H1 (cell line): ENCODE results near the gene LTB4R. TPM values are rescaled to one million over a fixed set of nuclear protein-coding genes. Genes with fewer than 3 reads are reported as not detected.
A peak's percentile ranks its signal among the peaks of the same experiment; 100 is the strongest.

Experiments used
- CTCF ChIA-PET: fragments of 300-600 bp; sonication (Branson Sonifier 250); formaldehyde crosslinking; loops from one replicate; lab custom pipeline; 2021; ENCODE audit not compliant: partially characterized antibody; lab: Charles Lee
- POLR2A ChIA-PET: fragments of 300-600 bp; sonication (Branson Sonifier 250); formaldehyde crosslinking; loops from one replicate; lab custom pipeline; 2021; ENCODE audit warnings: inconsistent platforms; ENCODE audit not compliant: partially characterized antibody; lab: Charles Lee
- DNase-seq, 2 experiments: peaks; one replicate each; pipeline versions ENCODE4 v3.0.0 to v3.0.0-alpha.2; 2010 to 2022; ENCODE audit warnings: low spot score in 2 of 2, low read depth in 1 of 2, mixed read lengths in 1 of 2
- FAIRE-seq: peaks from 2 replicates; lab custom pipeline; 2011; peaks lifted over from hg19 to GRCh38; lab: Jason Lieb, UNC
- H2AFZ ChIP-seq: 2 replicates; pipeline ENCODE4 v1.8.1; 2012; ENCODE audit warnings: low read length, inconsistent platforms
- H2AK5ac ChIP-seq: 2 replicates; pipeline ENCODE4 v1.6.1; 2013; ENCODE audit warnings: low read depth, low read length
- H2BK120ac ChIP-seq: replicated peaks from 2 replicates; pipeline ENCODE3; 2013; ENCODE audit warnings: low read depth, low read length, inconsistent platforms
- H2BK12ac ChIP-seq: 2 replicates; pipeline ENCODE4 v1.6.1; 2013; ENCODE audit warnings: low read depth, low read length
- H2BK15ac ChIP-seq: 2 replicates; pipeline ENCODE4 v1.6.1; 2013; ENCODE audit warnings: low read length
- H2BK20ac ChIP-seq: 2 replicates; pipeline ENCODE4 v1.6.1; 2013; ENCODE audit warnings: low read length
- H2BK5ac ChIP-seq: 2 replicates; pipeline ENCODE4 v1.6.1; 2013; ENCODE audit warnings: low read depth, low read length
- H3K14ac ChIP-seq: 2 replicates; pipeline ENCODE4 v1.6.1; 2013; ENCODE audit warnings: inconsistent platforms; ENCODE audit not compliant: insufficient read length
- H3K18ac ChIP-seq: 2 replicates; pipeline ENCODE4 v1.6.1; 2013; ENCODE audit warnings: low read length; ENCODE audit errors: extremely low read depth
- H3K23ac ChIP-seq: 2 replicates; pipeline ENCODE4 v1.6.1; 2013; ENCODE audit warnings: inconsistent platforms; ENCODE audit not compliant: insufficient read length
- H3K23me2 ChIP-seq: 2 replicates; pipeline ENCODE4 v1.6.1; 2013; ENCODE audit warnings: low read depth, low read length
- H3K27ac ChIP-seq: 2 replicates; pipeline ENCODE4 v1.6.1; 2011; ENCODE audit warnings: low read depth, low read length, inconsistent platforms
- H3K27me3 ChIP-seq, 4 experiments: replicated peaks in 1 of 4; 1 replicate in 1 of 4; 2 replicates in 3 of 4; pipeline versions ENCODE4 v1.6.1 to v1.8.1; 2011 to 2013; ENCODE audit warnings: low read length in 3 of 4, mild to moderate bottlenecking in 3 of 4, inconsistent platforms in 2 of 4, mixed read lengths in 2 of 4, moderate library complexity in 1 of 4; ENCODE audit not compliant: control insufficient read depth in 3 of 4, insufficient read depth in 3 of 4; ENCODE audit errors: extremely low read depth in 1 of 4
- H3K36me3 ChIP-seq, 4 experiments: 2 replicates each; pipeline versions ENCODE4 v1.6.1 to v1.8.1; 2011 to 2013; ENCODE audit warnings: mild to moderate bottlenecking in 4 of 4, low read length in 3 of 4, moderate library complexity in 2 of 4, control low read depth in 1 of 4, inconsistent platforms in 1 of 4; ENCODE audit not compliant: insufficient read depth in 4 of 4, control insufficient read depth in 2 of 4
- H3K4ac ChIP-seq: replicated peaks from 2 replicates; pipeline ENCODE3; 2013; ENCODE audit warnings: low read length, low read depth, mixed read lengths, inconsistent platforms; ENCODE audit not compliant: insufficient read length
- H3K4me1 ChIP-seq, 4 experiments: replicated peaks in 1 of 4; 1 replicate in 1 of 4; 2 replicates in 3 of 4; pipeline versions ENCODE4 v1.6.1 to v1.8.1; 2011 to 2013; ENCODE audit warnings: low read length in 3 of 4, inconsistent platforms in 2 of 4, mixed read lengths in 1 of 4; ENCODE audit not compliant: insufficient read depth in 4 of 4, control insufficient read depth in 3 of 4
- H3K4me2 ChIP-seq, 2 experiments: 2 replicates each; pipeline versions ENCODE4 v1.6.1 to v1.8.1; 2011 to 2013; ENCODE audit warnings: low read depth in 2 of 2, low read length in 2 of 2, control low read depth in 1 of 2, inconsistent platforms in 1 of 2, mild to moderate bottlenecking in 1 of 2; ENCODE audit not compliant: insufficient read depth in 1 of 2
- H3K4me3 ChIP-seq, 4 experiments: fragments of 200-600, 300-600 bp in 1 of 4; sonication (generic), shearing (Covaris generic), sonication (Bioruptor Twin) in 1 of 4; 2 replicates each; pipeline versions ENCODE4 v1.5.1 to v1.8.1; 2011 to 2016; ENCODE audit warnings: low read length in 4 of 4, low read depth in 3 of 4, control low read depth in 2 of 4, inconsistent platforms in 2 of 4, mild to moderate bottlenecking in 2 of 4, mixed read lengths in 1 of 4, moderate library complexity in 1 of 4; ENCODE audit not compliant: insufficient read depth in 2 of 4; ENCODE audit errors: extremely low read depth in 1 of 4
- H3K56ac ChIP-seq: replicated peaks from 2 replicates; pipeline ENCODE3; 2013; ENCODE audit warnings: low read depth, mild to moderate bottlenecking, mixed read lengths, low read length, inconsistent platforms; ENCODE audit not compliant: insufficient read length
- H3K79me1 ChIP-seq: 2 replicates; pipeline ENCODE4 v1.6.1; 2013; ENCODE audit warnings: low read depth, low read length, control low read depth
- H3K79me2 ChIP-seq, 2 experiments: 2 replicates each; pipeline versions ENCODE4 v1.6.1 to v1.8.1; 2012 to 2013; ENCODE audit warnings: low read length in 2 of 2, mild to moderate bottlenecking in 2 of 2, inconsistent platforms in 1 of 2; ENCODE audit not compliant: insufficient read depth in 2 of 2, control insufficient read depth in 1 of 2
- H3K9ac ChIP-seq, 4 experiments: replicated peaks in 1 of 4; 1 replicate in 1 of 4; 2 replicates in 3 of 4; pipeline versions ENCODE4 v1.6.1 to v1.8.1; 2011 to 2013; ENCODE audit warnings: low read depth in 3 of 4, low read length in 3 of 4, control low read depth in 2 of 4, mild to moderate bottlenecking in 2 of 4, moderate library complexity in 2 of 4, inconsistent platforms in 1 of 4; ENCODE audit errors: extremely low read depth in 1 of 4
- H3K9me3 ChIP-seq, 2 experiments: 2 replicates each; pipeline versions ENCODE4 v1.6.1 to v1.8.1; 2012 to 2013; ENCODE audit warnings: mild to moderate bottlenecking in 2 of 2, moderate library complexity in 2 of 2, control low read depth in 1 of 2, inconsistent platforms in 1 of 2, low read depth in 1 of 2, low read length in 1 of 2, mixed read lengths in 1 of 2; ENCODE audit not compliant: insufficient read depth in 2 of 2
- H4K20me1 ChIP-seq, 2 experiments: replicated peaks in 1 of 2; 2 replicates each; pipeline versions ENCODE3 to v1.8.1; 2011 to 2013; ENCODE audit warnings: inconsistent platforms in 2 of 2, low read length in 2 of 2, mild to moderate bottlenecking in 1 of 2; ENCODE audit not compliant: insufficient read depth in 2 of 2, control insufficient read depth in 1 of 2
- H4K5ac ChIP-seq: 2 replicates; pipeline ENCODE4 v1.6.1; 2013; ENCODE audit warnings: low read length, low read depth, mixed read lengths, inconsistent platforms; ENCODE audit not compliant: insufficient read length
- H4K8ac ChIP-seq: 2 replicates; pipeline ENCODE4 v1.8.0; 2013; ENCODE audit warnings: mild to moderate bottlenecking, moderate library complexity, low read length, inconsistent platforms; ENCODE audit not compliant: insufficient read depth; ENCODE audit errors: extremely low read depth
- H4K91ac ChIP-seq: replicated peaks from 2 replicates; pipeline ENCODE3; 2013; ENCODE audit warnings: low read length, mixed read lengths, inconsistent platforms; ENCODE audit not compliant: insufficient read length
- CHD2 ChIP-seq: IDR thresholded peaks from 2 replicates; pipeline ENCODE4 v1.6.1; 2012; ENCODE audit warnings: low read length, improper control_type of control experiment
- FOSL1 ChIP-seq: IDR thresholded peaks from 2 replicates; pipeline ENCODE4 v1.6.1; 2011; ENCODE audit warnings: mild to moderate bottlenecking, low read depth, low read length, moderate library complexity; ENCODE audit not compliant: insufficient read depth
- TAF1 ChIP-seq: IDR thresholded peaks from 2 replicates; pipeline ENCODE4 v1.6.1; 2011; ENCODE audit warnings: mild to moderate bottlenecking, low read depth, low read length
- TBP ChIP-seq: IDR thresholded peaks from 2 replicates; pipeline ENCODE4 v1.6.1; 2011; ENCODE audit warnings: low read depth, low read length, improper control_type of control experiment
- WGBS, 2 experiments: shearing (Covaris generic) in 1 of 2; methylation state at CpG; one replicate each; pipeline versions ENCODE4 v1.1.6 to v1.1.7; 2013 to 2015; ENCODE audit warnings: low lambda C conversion rate in 2 of 2, mixed read lengths in 2 of 2, inconsistent platforms in 1 of 2, low coverage in 1 of 2, missing lambda C conversion rate in 1 of 2; ENCODE audit not compliant: insufficient replicate concordance in 2 of 2, insufficient coverage in 1 of 2, insufficient read length in 1 of 2; ENCODE audit errors: extremely low coverage in 1 of 2, missing lambda C conversion rate in 1 of 2; 5-methylcytosine and 5-hydroxymethylcytosine counted together
- polyA plus RNA-seq, 7 experiments: library from polyadenylated mRNA; depleted of rRNA in 3 of 7; stranded (reverse) in 5 of 7; unstranded in 2 of 7; fragments of >200 nt in 5 of 7; fragments of 200-250 nt in 2 of 7; gene quantifications; 1 replicate in 5 of 7; 2 replicates in 1 of 7; 4 replicates in 1 of 7; pipeline versions ENCODE4 v1.2.1 to v1.2.3, GENCODE V29; 2011 to 2013; ENCODE audit warnings: missing spikeins in 2 of 7, mixed read lengths in 2 of 7
- total RNA-seq: library from RNA; stranded (reverse); fragmentation: NEBNext Ultra II Directional; extraction: Animal tissue kit (Norgen Biotek cat#: 25700); gene quantifications from 2 replicates; pipeline ENCODE4 v1.2.1, GENCODE V29; 2021
- TF ChIP-seq, protein P1 (sequence below): IDR thresholded peaks from 2 replicates; pipeline ENCODE4 v1.6.1; 2012; ENCODE audit warnings: inconsistent platforms

Gene LTB4R
- total and polyA plus RNA-seq, 2 of the 8 experiments (the other 6 are each of a cell fraction or from before 2014, with no cell fraction given): 4.1 to 6.7 TPM

DNA sequence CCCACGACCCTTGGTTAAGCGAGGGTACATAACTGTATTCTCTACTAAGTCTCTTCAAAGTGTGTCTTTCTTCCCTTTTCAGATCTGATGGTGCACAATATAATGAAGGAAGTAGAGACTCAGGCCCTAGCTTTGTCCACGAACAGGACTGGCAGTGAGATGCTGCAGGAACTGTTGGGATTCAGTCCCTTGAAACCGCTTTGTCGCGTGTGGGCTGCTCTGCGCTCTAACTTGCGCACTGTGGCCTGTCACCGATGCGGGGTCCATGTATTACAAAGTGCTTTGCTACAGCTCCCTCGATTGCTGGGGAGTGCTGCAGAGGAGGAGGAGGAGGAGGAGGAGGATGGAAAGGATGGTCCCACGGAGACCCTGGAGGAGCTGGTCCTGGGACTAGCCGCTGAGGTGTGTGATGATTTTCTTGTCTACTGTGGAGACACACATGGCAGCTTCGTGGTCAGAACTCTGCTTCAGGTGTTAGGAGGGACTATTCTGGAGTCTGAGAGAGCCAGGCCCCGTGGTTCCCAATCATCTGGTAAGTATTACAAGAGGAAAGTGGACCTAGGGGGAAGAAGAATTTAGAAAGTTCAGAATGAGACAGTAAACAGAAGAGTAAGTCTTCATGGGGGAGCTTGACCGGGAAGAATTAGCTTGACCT is 10.8 kb upstream of the LTB4R start:
- Histone ChIP-seq H4K91ac (no peak overlapping the region), H3K36me3 (peaks cover 21 to 36% (median 33%) of the 10 kb centered on the region in 4 experiments), H3K4me2 (peak overlapping the region; percentile 77 to 85), H4K20me1 (no peaks in the 10 kb centered on the region), H3K9me3 (no peaks in the 10 kb centered on the region; a peak in 1 of 4 replicates), H4K5ac (no peak overlapping the region), H2BK120ac (no peak overlapping the region), H2BK12ac (no peak overlapping the region), H3K56ac (no peak overlapping the region), H3K4me3 (peak overlapping the region; percentile 76 to 91 (median 88)), H4K8ac (no peak overlapping the region), H3K79me1 (peaks cover 5% of the 10 kb centered on the region; the same call in 1 of the 2 replicates), H3K79me2 (peaks cover 4 to 13% of the 10 kb centered on the region in 2 experiments; a peak in 2 of 4 replicates), H2BK15ac (no peak overlapping the region), H2AFZ (no peak overlapping the region; the same call in 1 of the 2 replicates), H3K23me2 (peaks cover 4% of the 10 kb centered on the region; the same call in 1 of the 2 replicates), H2BK5ac (no peak overlapping the region), H3K14ac (no peak overlapping the region), H3K18ac (no peak overlapping the region), H3K27ac (no peak overlapping the region), H3K23ac (no peak overlapping the region), H2BK20ac (no peak overlapping the region), H3K4me1 (peaks cover 0 to 7% (median 4%) of the 10 kb centered on the region in 4 experiments; a peak in 5 of 7 replicates), H3K4ac (no peak overlapping the region), H3K9ac (peak overlapping the region; percentile 25 to 81 (median 58)), H3K27me3 (no peaks in the 10 kb centered on the region), H2AK5ac (no peak overlapping the region)
- TF ChIP-seq TBP (no peak), TAF1 (no peak), CHD2 (no peak), FOSL1 (no peak)
- TF ChIP-seq, protein P1, sequence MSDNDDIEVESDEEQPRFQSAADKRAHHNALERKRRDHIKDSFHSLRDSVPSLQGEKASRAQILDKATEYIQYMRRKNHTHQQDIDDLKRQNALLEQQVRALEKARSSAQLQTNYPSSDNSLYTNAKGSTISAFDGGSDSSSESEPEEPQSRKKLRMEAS: no peak
- WGBS, 2 experiments: 46% methylated on average over 16 of the region's 16 CpGs; no CpG with 5 or more reads in 1 of the 2 experiments
- CTCF ChIA-PET: interaction anchor here (0.5 to 9.0 kb wide), 11 partner anchors 8 to 212 kb away, joined by 3 to 163 read pairs (median 21); partner anchors contain the start of genes CIDEB, IPO4, KHNYN and LTB4R
- POLR2A ChIA-PET: interaction anchor here (0.6 to 6.1 kb wide), 23 partner anchors 7 to 759 kb away, joined by 3 to 50 read pairs (median 5); partner anchors contain the start of genes ADCY4, CIDEB, GMPR2 and IRF9
- no peak for DNase-seq
- no peak for FAIRE-seq
